Pulmonary artery endothelial cell (primary cell): ENCODE measurements around the gene DTX2. TPM values are rescaled to one million over a fixed set of nuclear protein-coding genes. Genes with fewer than 3 reads are reported as not detected.
"Not testable (repeated sequence)": the region's sequence is repeated elsewhere in the genome, so short reads cannot be mapped to it uniquely, and the experiment has no call there.

Source experiments
- DNase-seq: peaks from one replicate; pipeline ENCODE4 v3.0.0-alpha.2; 2011; ENCODE audit warnings: low read depth, low spot score
- total RNA-seq: library from RNA; depleted of rRNA; stranded (reverse); fragments of >200 nt; gene quantifications from 2 replicates; pipeline ENCODE4 v1.2.3, GENCODE V29; 2014

Gene DTX2
- total RNA-seq, 1 donor from 2014 or later = 4.6 TPM

DNA sequence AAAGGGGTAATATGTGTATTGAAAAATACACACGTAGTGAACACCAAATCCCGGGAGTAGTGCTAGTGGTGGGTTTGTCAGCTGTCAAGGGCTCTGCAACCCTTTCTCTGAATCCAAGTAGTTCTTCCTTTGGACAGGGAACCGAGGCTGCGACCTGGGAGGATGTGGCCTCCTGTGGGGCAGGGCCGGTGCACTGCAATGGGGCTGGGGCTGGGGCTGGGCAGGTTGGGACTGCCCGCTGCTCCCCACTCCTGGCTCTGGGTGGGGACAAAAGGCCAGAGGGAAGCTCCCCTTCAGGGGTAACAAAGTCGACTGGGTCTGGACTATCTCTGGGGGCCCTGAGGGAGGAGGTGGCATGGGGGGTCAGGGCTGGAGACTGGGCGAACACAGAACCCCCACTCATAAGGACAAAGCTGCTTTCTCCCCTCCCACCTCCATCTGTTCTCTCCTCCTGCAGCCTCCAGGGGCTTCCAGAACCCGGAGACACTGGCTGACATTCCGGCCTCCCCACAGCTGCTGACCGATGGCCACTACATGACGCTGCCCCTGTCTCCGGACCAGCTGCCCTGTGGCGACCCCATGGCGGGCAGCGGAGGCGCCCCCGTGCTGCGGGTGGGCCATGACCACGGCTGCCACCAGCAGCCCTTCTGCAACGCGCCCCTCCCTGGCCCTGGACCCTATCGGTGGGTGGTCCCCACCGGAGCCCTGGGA, 49.8 kb downstream of the DTX2 start:
- not testable (repeated sequence) for DNase-seq

DNA sequence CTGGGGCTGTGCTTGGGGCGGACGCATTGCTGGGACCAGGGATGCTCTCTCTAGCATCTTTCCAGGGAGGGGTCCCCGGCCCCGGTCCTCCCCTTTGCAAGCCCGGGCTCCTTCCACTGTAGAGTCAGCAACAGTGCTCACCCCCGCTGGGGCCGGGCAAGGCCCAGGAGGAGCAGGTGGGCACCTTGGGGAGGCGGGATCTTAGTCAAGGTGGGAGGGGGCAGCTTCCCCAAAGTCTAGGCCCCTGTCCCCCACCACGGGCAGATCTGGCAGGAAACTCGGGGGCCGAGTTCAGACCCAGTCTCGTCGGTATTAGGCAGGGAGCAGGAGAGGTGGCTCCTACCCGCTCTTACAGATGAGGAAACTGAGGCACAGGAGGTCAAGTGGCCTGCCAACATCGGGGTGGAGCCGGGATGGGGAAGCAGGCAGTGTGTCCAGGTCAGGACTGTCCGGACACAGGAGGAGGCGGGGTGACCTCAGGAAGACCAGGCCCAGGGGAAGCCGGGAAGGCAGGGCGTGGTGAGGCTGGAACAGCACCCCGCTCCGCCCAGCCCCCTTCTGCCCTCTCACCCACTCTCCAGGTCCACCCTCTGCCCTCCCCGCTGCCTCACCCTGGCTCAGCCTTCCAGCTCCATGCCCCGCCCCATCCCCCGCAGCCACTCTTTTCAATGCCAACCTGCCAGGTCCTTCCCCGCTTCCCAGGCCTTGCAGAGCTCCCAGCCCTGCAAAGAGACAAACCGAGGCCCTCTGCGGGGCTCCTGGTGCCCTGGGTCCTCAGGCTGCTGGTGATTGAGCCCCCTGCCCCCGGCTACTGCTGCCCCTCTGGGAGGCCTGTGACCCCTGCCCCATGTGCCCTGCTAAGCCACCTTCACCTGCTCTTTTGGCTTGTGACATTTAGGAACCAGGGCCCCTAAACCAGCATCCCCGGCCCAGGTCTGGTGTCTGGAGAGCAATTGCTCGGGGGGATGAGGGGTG, 50.7 kb downstream of the DTX2 start:
- not testable (repeated sequence) for DNase-seq

DNA sequence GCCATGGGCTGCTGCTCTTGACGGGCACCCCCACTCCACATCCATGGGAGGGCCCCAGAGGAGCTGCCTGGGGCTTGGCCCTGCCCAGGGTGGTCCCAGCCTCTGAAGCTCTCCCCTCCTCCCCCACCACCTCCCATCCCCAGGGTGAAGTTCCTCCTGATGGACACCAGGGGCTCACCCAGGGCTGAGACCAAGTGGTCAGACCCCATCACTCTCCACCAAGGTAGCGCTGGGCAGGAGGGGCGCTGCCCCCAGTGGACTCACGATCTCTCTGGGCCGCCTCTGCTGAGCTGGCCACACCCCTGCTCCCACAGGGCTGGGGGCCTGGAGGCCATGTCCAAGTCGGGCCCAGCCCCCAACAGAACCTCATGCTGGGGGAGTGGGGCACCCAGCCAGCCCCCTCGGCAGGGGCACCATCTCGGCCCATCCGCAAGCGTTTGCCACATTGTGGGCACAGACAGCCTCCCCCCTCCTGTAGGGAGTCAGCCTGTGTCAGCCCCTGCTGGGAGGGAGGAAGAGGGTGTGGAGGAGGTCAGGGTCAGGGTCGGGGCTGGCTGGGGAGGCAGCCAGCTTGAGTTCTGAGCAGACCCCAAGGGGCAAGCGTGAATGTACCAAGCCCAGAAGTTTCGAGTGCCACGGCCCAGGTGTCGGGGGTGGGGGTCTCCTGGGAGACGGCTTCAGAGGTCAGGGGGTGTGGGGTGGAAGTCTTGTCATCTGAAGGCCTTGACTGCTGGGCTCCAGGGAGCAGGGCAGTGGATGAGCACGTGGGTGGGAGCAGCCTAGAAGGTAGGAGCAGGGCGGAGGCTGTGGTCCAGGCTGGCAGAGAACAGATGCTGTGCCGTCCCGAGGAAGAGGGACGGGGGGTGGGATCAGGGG, 51.7 kb downstream of the DTX2 start:
- DNase-seq = no peak

DNA sequence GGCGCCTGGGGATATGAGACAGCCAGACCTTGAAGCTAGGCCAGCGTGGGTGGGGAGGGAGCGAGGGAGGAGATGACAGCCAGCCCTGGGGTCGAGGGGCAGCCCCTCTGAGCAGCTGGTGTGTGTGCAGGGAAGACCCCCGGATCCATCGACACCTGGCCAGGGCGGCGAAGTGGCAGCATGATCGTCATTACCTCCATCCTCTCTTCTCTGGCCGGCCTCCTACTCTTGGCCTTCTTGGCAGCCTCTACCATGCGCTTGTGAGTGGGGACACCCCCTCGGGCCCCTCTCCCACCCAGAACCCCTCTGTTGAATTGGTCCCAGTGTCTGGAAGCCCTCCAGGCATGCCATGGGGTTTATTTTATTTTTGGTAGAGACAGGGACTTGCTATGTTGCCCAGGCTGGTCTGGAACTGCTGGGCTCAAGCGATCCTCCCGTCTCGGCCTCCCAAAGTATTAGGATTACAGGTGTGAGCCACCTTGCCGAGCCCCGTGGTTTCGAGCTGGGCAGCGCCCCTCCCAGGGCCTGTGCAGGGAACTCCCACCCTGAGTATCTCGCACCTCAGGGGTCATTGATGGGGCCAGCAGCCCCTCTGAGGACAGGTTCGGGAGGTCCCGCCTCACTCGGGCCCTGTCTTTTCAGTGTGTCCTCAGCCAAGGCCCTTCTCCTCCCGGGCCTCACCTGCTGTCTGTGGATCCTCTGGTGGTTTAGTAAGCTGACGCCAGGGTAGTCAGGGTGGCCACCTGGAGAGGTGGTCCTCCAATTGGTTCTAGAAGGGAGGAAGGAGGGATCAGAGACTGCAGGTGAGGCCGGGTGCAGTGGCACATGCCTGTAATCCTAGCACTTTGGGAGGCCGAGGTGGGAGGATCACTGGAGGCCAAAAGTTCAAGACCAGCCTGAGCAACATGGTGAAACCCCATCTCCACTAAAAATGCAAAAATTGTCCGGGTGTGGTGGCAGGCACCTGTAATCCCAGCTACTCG, 52.6 kb downstream of the DTX2 start:
- DNase-seq = no peak

DNA sequence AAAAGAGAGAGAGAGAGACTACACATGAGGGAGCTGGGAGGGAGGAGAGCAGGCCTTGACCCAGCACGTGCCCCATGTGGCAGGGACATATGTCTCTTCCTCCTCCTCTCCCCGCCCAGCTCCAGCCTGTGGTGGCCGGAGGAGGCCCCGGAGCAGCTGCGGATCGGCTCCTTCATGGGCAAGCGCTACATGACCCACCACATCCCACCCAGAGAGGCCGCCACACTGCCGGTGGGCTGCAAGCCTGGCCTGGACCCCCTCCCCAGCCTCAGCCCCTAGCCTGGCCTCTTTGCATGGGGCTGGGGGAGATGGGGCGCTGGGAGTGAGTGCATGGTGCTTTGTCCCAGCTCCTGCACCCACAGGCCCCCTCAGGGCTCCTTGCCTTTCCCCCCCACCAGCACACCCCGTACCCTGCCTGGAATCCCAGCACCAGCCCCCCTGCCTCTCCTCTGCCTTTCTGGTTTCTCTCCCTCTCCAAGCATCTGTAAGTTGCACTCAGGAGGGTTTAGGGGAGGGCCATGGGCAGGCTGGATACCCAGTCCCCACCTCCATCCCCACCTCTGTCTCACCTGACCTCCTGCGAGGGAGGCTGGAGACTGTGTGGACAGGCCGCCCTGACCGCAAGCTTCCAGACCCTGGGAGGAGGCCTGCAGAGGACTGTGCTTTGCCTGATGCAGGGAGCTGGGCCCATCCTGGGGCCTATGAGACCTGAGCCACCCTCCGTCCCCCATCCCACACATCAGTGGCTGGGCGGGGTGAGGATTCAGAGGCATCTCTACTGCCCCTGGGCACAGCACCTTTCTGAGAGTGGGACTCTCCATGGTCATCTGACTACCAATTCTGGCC, 53.6 kb downstream of the DTX2 start:
- no peak for DNase-seq

DNA sequence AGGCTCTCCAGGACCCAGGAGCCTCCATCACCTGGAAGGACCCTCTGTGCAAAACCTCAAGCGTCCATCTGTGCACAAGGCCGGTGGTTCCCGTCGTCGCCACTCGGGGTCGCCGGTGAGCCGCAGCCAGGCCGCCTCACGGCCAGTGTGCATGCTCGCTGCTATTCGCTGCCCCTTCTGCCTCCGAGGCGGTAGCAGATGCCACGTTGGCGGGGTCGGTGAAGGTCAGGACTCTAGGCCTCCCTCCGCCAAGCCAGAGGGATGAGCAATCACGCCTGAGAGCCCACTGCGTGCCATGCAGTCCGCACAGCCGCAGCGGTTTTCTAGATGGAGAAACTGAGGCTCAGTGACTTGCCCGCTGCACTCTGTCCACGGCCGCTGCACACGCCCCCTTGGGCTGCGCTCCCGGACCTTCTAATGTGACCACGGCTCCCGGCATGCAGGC, 54.5 kb downstream of the DTX2 start:
- DNase-seq = no peak

DNA sequence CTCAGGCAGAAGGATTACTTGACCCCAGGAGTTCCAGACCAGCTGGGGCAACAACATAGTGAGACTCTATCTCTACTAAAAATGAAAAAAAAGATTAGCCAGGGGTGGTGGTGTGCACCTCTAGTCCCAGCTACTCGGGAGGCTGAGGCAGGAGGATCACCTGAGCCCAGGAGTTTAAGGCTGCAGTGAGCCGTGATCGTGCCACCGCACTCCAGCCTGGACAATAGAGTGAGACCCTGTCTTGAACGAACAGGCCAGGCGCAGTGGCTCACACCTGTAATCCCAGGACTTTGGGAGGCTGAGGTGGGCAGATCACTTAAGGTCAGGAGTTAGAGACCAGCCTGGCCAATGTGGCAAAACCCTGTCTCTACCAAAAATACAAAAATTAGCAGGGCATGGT, 55.4 kb downstream of the DTX2 start:
- DNase-seq = not testable (repeated sequence)

DNA sequence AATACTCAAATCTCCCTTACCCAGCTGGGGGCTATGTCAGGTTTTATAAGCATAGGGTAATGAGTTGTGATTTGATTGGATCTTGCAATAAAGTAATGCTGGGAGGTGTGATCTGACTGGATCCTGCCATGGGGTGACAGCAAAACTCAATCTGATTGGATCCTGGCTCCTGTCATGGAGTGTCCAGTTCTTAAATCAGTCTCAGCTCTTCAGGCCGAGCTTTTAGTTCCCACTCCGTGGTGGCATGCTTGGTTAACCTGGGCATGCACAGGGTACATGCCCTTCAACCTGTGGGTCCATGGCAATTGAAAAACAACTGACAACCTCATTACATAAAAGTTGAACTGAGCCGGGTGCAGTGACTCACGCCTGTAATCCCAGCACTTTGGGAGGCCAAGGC, 64.7 kb downstream of the DTX2 start:
- not testable (repeated sequence) for DNase-seq

DNA sequence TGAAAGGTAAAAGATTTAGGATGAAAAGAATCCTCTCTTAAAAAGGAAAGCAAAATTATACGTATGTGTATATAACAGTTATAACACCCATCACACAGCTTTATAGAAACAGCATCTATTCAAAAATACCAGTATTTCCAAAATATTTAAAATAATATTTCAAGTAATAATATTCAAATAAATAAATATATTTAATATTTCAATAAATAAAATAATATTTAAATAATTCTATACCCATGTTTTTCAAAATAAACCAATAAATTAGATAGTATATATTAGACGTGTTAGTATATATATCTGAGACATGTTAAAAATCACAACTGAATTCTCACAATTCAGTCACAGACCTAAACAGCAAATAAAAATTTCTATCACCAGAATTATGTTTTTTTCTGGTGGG, 70.1 kb downstream of the DTX2 start:
- DNase-seq = not testable (repeated sequence)

DNA sequence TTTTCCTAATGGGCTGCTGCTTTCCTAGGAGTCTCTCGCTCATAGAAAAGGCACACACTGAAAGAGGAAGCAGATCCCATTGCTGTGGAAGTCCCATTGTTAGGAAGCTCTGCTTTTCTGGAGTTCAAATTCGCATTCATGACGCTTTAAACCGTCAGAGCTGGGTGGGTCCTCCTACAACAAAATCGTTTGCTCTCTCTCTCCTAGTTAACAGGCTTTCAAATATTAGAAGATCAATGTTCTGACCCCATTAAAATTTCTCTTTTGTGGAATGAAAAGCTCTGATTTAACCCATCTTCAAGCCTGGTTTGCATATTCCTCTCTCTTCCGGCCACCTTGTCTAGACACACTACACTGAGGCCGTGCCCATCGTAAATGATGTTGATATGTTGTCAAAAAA, 81.7 kb downstream of the DTX2 start, which contains the start of gene SPDYE16:
Gene SPDYE16, minus strand, starts transcription at position 101 of the 400 bp plus-strand sequence. CDS start 1,838 bp downstream, outside the sequence.
- not testable (repeated sequence) for DNase-seq

DNA sequence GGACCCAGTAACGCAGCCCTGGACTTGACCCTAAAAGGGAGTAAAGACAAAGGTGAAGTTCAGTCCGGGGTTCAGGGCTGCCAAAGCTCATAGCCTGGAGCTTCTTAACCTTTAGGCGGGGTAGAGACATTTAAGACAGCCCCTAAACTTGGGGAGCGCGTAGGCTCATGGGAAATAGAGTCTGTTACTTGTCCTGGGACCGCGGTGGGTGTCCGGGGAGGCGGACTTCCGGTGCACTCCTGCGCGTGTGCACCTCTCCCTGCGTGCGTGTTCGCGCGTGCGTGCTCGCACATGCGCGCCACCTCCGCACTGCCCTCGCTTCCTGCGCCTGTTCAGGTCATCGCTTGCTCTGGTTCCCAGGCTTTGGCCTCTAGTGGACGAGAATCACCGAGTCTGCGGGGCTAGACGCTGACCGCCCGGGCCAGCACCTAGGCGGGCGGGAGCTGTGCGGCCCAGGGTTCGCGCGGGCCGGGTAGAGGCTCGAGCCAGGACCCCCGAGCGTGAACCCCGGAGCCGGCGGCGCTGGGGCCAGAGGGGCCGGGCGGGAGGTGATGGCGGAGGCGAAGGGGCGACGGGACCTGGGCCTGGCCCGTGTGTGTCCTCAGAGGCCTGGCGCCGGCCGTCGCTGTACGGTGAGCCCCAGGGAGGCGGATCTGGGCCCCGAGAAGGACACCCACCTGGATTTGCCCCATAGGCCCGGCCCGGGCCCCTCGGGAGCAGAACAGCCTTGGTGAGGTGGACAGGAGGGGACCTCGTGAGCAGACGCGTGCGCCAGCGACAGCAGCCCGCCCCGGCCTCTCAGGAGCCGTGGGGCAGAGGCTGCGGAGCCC, 87.7 kb downstream of the DTX2 start:
- DNase-seq = peak; percentile 24

DNA sequence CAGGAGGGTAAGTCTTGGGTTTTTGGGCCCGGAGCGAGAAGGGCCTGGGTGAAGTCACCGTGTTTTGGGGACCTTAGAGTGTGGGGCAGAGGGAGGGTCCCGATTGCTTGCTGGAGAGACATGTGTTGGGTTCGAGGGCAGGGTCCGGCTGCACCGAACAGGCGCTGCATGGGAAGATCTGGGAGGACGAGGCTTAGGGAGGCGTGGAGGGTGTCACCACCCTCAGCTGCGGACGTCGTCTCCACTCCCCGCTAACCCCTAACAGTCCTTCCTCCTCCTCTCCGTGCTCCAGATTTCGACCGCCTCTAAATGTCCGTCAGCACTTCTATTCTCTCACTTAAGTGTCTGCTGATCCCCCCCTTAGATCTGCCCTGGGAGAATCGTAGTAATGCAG, 88.3 kb downstream of the DTX2 start:
- not testable (repeated sequence) for DNase-seq

DNA sequence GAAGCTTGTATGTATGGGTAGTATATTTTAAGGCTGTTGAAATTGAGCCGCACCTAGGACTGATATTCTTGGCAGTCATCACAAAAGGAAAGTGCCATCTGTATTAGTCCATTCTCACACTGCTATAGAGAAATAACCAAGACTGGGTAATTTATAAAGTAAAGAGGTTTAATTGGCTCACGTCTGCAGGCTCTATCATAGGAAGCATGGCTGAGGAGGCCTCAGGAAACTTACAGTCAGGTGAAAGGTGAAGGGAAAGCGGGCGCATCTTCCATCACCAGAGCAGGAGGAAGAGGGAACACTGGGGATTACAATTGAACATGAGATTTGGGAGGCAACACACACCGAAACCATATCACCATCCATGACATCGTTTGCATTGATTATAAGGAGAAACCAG, 90.5 kb downstream of the DTX2 start:
- DNase-seq = not testable (repeated sequence)

Other genes starting within 250 kb of the DTX2 start
- 78.8 and 159 TPM in 2 replicates for gene HSPB1, start 159.0 kb upstream of the DTX2 start, total RNA-seq
- gene YWHAG, start 102.7 kb upstream of the DTX2 start, total RNA-seq = 109 and 140 TPM in 2 replicates
- 0.46 and 0.60 TPM in 2 replicates for gene SSC4D, start 52.0 kb upstream of the DTX2 start, total RNA-seq
- gene ZP3, start 36.8 kb upstream of the DTX2 start, total RNA-seq = 1.3 TPM in 2 replicates
- not detected in 2 replicates for gene UPK3B, start 48.8 kb downstream of the DTX2 start, total RNA-seq
- 0.28 TPM in 1 of 2 replicates, not detected in the other for gene SPDYE16, start 81.6 kb downstream of the DTX2 start, total RNA-seq
- 2.3 and 4.8 TPM in 2 replicates for gene POMZP3, start 165.6 kb downstream of the DTX2 start, total RNA-seq